ENCODE results near the gene MTF1.

Gene MTF1

DNA sequence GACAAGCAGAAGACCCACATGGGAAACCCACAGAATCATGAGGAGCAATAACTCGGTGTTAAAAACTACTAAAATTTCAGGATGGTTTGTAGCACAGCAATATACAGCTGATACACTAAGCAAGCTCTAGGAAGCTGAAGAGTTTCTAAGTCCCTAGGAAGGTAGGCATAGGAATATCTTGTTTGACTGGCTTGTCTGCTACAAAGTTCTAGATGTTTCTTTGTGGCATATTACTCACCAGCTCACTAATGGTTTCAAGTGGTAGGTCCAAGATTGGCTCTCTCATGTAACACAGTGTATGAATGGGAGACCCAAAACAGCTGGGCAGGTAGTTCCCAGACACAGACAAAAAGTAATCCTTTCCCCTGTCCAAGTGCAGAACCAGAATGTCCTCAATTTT is 13.3 kb upstream of the MTF1 start:
- POLR2A ChIA-PET = no interaction called here
- no peak for DNase-seq
- CTCF ChIA-PET = interaction anchor here (1.4 to 7.3 kb wide), 3 partner anchors 10 to 79 kb away, joined by 3 to 47 read pairs (median 5); partner anchors contain the start of gene MTF1
- no CpG with 5 or more reads among the region's 1 CpG for WGBS (ENCODE audit: insufficient coverage)
- Histone ChIP-seq H3K4me1 (ENCODE audit: control extremely low read depth in 1 of 4, control insufficient read depth in 4 of 4, insufficient read depth in 4 of 4, low read length in 3 of 4) (no peaks in the 10 kb centered on the region), H3K36me3 (ENCODE audit: control insufficient read depth in 4 of 4, insufficient read depth in 4 of 4, low read length in 3 of 4) (peaks cover 32 to 84% (median 64%) of the 10 kb centered on the region in 4 experiments), H3K9me3 (ENCODE audit: control extremely low read depth in 1 of 5, control insufficient read depth in 4 of 5, insufficient read depth in 2 of 5, low read depth in 1 of 5, low read length in 4 of 5) (no peaks in the 10 kb centered on the region), H3K27me3 (replicated peaks in 2 of 5; ENCODE audit: control insufficient read depth in 4 of 5, insufficient read depth in 5 of 5, low read length in 4 of 5) (no peaks in the 10 kb centered on the region), H3K27ac (ENCODE audit: insufficient read depth in 1 of 2, low read depth in 1 of 2, low read length in 2 of 2, poor library complexity in 1 of 2, severe bottlenecking in 2 of 2) (no peak overlapping the region), H3K4me3 (ENCODE audit: control insufficient read depth in 1 of 7, extremely low read depth in 1 of 7, insufficient read depth in 4 of 7, low read depth in 2 of 7, low read length in 6 of 7) (no peak overlapping the region)

DNA sequence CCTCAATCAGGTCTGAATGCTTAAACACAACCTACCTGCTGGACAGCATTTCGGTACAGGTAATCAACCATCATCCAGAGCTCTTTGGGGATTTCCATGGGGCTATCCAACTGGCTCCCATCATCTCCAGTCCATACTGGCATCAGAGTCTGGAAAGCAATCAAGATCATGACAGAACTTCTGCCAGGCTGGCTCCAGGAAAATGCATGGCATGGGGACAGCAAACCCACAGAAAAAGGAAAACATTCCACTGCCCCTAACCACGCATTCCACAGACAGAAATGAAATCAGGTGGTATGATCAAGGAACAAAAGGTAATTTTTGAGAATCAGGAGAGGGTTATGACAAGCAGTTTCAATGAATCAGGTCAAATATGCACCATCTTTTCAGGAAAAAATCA is 9.1 kb upstream of the MTF1 start:
- DNase-seq = no peak
- Histone ChIP-seq H3K27me3 (replicated peaks in 2 of 5; ENCODE audit: control insufficient read depth in 4 of 5, insufficient read depth in 5 of 5, low read length in 4 of 5) (no peaks in the 10 kb centered on the region), H3K4me1 (ENCODE audit: control extremely low read depth in 1 of 4, control insufficient read depth in 4 of 4, insufficient read depth in 4 of 4, low read length in 3 of 4) (no peaks in the 10 kb centered on the region), H3K4me3 (ENCODE audit: control insufficient read depth in 1 of 7, extremely low read depth in 1 of 7, insufficient read depth in 4 of 7, low read depth in 2 of 7, low read length in 6 of 7) (no peak overlapping the region), H3K36me3 (ENCODE audit: control insufficient read depth in 4 of 4, insufficient read depth in 4 of 4, low read length in 3 of 4) (peaks cover 33 to 84% (median 66%) of the 10 kb centered on the region in 4 experiments), H3K9me3 (ENCODE audit: control extremely low read depth in 1 of 5, control insufficient read depth in 4 of 5, insufficient read depth in 2 of 5, low read depth in 1 of 5, low read length in 4 of 5) (no peaks in the 10 kb centered on the region), H3K27ac (ENCODE audit: insufficient read depth in 1 of 2, low read depth in 1 of 2, low read length in 2 of 2, poor library complexity in 1 of 2, severe bottlenecking in 2 of 2) (no peak overlapping the region)
- CTCF ChIA-PET = no interaction called here
- 100% methylated on average over 1 of the region's 2 CpGs for whole genome bisulfite sequencing (ENCODE audit: insufficient coverage)
- POLR2A ChIA-PET = interaction anchor here (0.6 kb wide), 1 partner anchor 290 kb away, joined by 4 read pairs; no protein-coding TSS in a partner anchor

DNA sequence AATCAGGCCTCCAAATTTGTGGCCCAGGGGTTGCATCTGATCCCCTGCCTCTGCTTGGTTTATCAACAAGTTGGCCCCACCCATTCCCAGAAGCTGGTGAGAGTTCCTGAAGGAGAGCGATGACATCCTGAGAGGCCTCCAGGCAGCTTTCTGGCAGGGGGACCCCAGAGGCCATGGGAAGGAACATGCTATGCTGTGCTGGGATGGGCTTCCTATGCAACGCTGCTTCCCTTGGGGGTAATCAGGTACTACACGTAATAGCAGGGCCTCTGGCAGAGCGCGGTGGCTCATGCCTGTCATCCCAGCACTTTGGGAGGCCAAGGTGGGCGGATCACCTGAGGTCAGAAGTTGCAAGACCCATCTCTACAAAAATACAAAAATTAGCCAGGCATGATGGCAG is 8.4 kb upstream of the MTF1 start:
- no peaks in the 10 kb centered on the region for H3K9me3 ChIP-seq (ENCODE audit: control extremely low read depth in 1 of 5, control insufficient read depth in 4 of 5, insufficient read depth in 2 of 5, low read depth in 1 of 5, low read length in 4 of 5)
- no peak overlapping the region for H3K27ac ChIP-seq (ENCODE audit: insufficient read depth in 1 of 2, low read depth in 1 of 2, low read length in 2 of 2, poor library complexity in 1 of 2, severe bottlenecking in 2 of 2)
- peak in 1 of 3 donors; percentile 13 for DNase-seq
- no peaks in the 10 kb centered on the region for H3K4me1 ChIP-seq (ENCODE audit: control extremely low read depth in 1 of 4, control insufficient read depth in 4 of 4, insufficient read depth in 4 of 4, low read length in 3 of 4)
- H3K4me3 ChIP-seq (ENCODE audit: control insufficient read depth in 1 of 7, extremely low read depth in 1 of 7, insufficient read depth in 4 of 7, low read depth in 2 of 7, low read length in 6 of 7) = no peak overlapping the region
- ChIA-PET POLR2A (no interaction called here), CTCF (no interaction called here)
- peaks cover 29 to 81% (median 62%) of the 10 kb centered on the region in 4 experiments for H3K36me3 ChIP-seq (ENCODE audit: control insufficient read depth in 4 of 4, insufficient read depth in 4 of 4, low read length in 3 of 4)
- WGBS (ENCODE audit: insufficient coverage) = 98% methylated on average over 6 of the region's 6 CpGs
- no peaks in the 10 kb centered on the region for H3K27me3 ChIP-seq (replicated peaks in 2 of 5; ENCODE audit: control insufficient read depth in 4 of 5, insufficient read depth in 5 of 5, low read length in 4 of 5)

DNA sequence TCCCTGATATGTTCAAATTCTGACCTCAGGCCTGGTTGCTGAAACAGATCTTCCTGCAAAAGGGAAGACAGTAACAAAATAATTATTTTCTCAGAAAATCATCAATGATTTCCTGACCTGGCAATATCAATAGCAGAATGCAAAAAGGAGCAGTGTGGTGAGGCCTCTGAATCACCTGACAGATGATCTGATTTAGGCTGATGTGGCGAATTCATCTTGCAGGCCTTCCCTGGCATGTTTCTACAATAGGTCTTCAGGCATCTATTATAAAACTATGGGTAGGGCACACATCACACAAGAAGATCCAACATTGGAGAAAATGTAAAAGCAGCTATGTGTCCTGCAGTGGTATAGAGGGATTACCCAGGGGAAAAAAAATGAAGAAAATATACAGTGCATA is 7.1 kb upstream of the MTF1 start:
- no peaks in the 10 kb centered on the region for H3K9me3 ChIP-seq (ENCODE audit: control extremely low read depth in 1 of 5, control insufficient read depth in 4 of 5, insufficient read depth in 2 of 5, low read depth in 1 of 5, low read length in 4 of 5)
- no peak overlapping the region for H3K27ac ChIP-seq (ENCODE audit: insufficient read depth in 1 of 2, low read depth in 1 of 2, low read length in 2 of 2, poor library complexity in 1 of 2, severe bottlenecking in 2 of 2)
- CTCF ChIA-PET = no interaction called here
- POLR2A ChIA-PET = interaction anchor here (0.6 kb wide), 1 partner anchor 8 kb away, joined by 3 read pairs; no protein-coding TSS in a partner anchor
- 100% methylated on average over 1 of the region's 1 CpG for WGBS (ENCODE audit: insufficient coverage)
- no peak for DNase-seq
- H3K36me3 ChIP-seq (ENCODE audit: control insufficient read depth in 4 of 4, insufficient read depth in 4 of 4, low read length in 3 of 4) = peaks cover 30 to 78% (median 62%) of the 10 kb centered on the region in 4 experiments
- H3K27me3 ChIP-seq (replicated peaks in 2 of 5; ENCODE audit: control insufficient read depth in 4 of 5, insufficient read depth in 5 of 5, low read length in 4 of 5) = no peaks in the 10 kb centered on the region
- H3K4me1 ChIP-seq (ENCODE audit: control extremely low read depth in 1 of 4, control insufficient read depth in 4 of 4, insufficient read depth in 4 of 4, low read length in 3 of 4) = no peaks in the 10 kb centered on the region
- H3K4me3 ChIP-seq (ENCODE audit: control insufficient read depth in 1 of 7, extremely low read depth in 1 of 7, insufficient read depth in 4 of 7, low read depth in 2 of 7, low read length in 6 of 7) = no peak overlapping the region

DNA sequence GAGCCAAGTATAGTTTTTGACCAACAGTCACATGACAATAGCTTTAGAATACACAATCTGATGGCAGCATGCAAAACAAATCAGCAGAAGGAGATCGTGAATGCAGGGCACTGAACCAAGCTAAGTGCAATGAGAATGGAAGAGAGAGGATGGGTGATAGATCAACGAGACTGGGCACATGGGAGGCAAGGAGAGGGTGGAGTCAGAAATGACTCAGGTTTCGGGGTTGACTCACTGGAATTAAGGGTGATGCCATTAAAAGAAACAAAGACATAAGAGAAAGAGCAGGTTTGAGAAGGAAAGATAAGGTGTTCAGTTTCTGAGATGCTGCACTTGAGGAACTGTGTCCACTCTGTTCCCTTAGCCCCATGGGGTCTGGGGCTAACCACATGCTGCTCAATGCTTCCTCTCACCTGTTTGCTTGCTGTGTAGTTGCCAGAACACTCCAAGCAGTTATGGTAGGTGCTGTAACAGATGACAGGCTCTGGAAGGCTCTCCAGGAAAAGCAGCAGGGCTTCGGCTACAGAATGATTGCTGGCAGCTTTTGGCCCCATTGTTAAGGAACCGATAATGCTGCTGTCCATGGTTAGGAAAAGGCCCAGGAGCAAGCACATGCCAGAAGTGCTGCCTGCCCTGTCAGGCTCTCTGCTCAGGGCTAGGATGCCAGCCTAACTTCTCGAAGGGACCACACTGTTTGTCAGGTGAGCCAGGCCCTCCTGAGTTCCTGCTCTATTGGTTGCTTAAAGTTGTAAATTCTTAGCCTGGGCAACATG is 6.1 kb upstream of the MTF1 start:
- Histone ChIP-seq H3K9me3 (ENCODE audit: control extremely low read depth in 1 of 5, control insufficient read depth in 4 of 5, insufficient read depth in 2 of 5, low read depth in 1 of 5, low read length in 4 of 5) (no peaks in the 10 kb centered on the region), H3K4me1 (ENCODE audit: control extremely low read depth in 1 of 4, control insufficient read depth in 4 of 4, insufficient read depth in 4 of 4, low read length in 3 of 4) (peaks cover 0 to 2% (median under 1%) of the 10 kb centered on the region in 4 experiments), H3K27me3 (replicated peaks in 2 of 5; ENCODE audit: control insufficient read depth in 4 of 5, insufficient read depth in 5 of 5, low read length in 4 of 5) (no peaks in the 10 kb centered on the region), H3K4me3 (ENCODE audit: control insufficient read depth in 1 of 7, extremely low read depth in 1 of 7, insufficient read depth in 4 of 7, low read depth in 2 of 7, low read length in 6 of 7) (no peak overlapping the region), H3K36me3 (ENCODE audit: control insufficient read depth in 4 of 4, insufficient read depth in 4 of 4, low read length in 3 of 4) (peaks cover 28 to 74% (median 62%) of the 10 kb centered on the region in 4 experiments), H3K27ac (ENCODE audit: insufficient read depth in 1 of 2, low read depth in 1 of 2, low read length in 2 of 2, poor library complexity in 1 of 2, severe bottlenecking in 2 of 2) (no peak overlapping the region)
- no peak for DNase-seq
- CTCF ChIA-PET = no interaction called here
- WGBS (ENCODE audit: insufficient coverage) = 97% methylated on average over 6 of the region's 6 CpGs
- POLR2A ChIA-PET = interaction anchor here (0.6 kb wide), 1 partner anchor 9 kb away, joined by 3 read pairs; no protein-coding TSS in a partner anchor

DNA sequence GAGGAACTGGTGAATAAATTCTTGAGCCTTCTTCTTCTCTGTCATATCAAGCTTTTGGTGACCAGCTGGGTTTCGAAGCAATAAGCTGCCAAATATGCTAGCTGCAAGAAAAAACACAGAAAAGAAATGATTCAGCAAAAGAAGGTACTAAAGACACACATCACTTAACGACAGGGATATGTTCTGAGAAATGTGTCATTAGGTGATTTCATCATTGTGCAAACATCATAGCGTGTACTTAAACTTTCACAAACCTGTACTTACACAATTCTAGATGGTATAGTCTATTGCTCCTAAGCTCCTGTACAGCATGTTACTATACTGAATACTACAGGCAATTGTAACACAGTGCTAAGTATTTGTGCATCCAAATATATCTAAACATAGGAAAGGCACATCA is 2.9 kb upstream of the MTF1 start:
- Histone ChIP-seq H3K36me3 (ENCODE audit: control insufficient read depth in 4 of 4, insufficient read depth in 4 of 4, low read length in 3 of 4) (peaks cover 15 to 49% (median 43%) of the 10 kb centered on the region in 4 experiments), H3K4me1 (ENCODE audit: control extremely low read depth in 1 of 4, control insufficient read depth in 4 of 4, insufficient read depth in 4 of 4, low read length in 3 of 4) (peaks cover 9 to 23% (median 21%) of the 10 kb centered on the region in 4 experiments), H3K4me3 (ENCODE audit: control insufficient read depth in 1 of 7, extremely low read depth in 1 of 7, insufficient read depth in 4 of 7, low read depth in 2 of 7, low read length in 6 of 7) (no peak overlapping the region), H3K9me3 (ENCODE audit: control extremely low read depth in 1 of 5, control insufficient read depth in 4 of 5, insufficient read depth in 2 of 5, low read depth in 1 of 5, low read length in 4 of 5) (no peaks in the 10 kb centered on the region), H3K27ac (ENCODE audit: insufficient read depth in 1 of 2, low read depth in 1 of 2, low read length in 2 of 2, poor library complexity in 1 of 2, severe bottlenecking in 2 of 2) (no peak overlapping the region), H3K27me3 (replicated peaks in 2 of 5; ENCODE audit: control insufficient read depth in 4 of 5, insufficient read depth in 5 of 5, low read length in 4 of 5) (no peaks in the 10 kb centered on the region)
- ChIA-PET CTCF (interaction anchor here (1.0 to 6.5 kb wide), 4 partner anchors 10 to 25 kb away, joined by 3 to 47 read pairs (median 16); no protein-coding TSS in a partner anchor), POLR2A (no interaction called here)
- no peak for DNase-seq
- WGBS (ENCODE audit: insufficient coverage) = no CpG with 5 or more reads among the region's 3 CpGs

DNA sequence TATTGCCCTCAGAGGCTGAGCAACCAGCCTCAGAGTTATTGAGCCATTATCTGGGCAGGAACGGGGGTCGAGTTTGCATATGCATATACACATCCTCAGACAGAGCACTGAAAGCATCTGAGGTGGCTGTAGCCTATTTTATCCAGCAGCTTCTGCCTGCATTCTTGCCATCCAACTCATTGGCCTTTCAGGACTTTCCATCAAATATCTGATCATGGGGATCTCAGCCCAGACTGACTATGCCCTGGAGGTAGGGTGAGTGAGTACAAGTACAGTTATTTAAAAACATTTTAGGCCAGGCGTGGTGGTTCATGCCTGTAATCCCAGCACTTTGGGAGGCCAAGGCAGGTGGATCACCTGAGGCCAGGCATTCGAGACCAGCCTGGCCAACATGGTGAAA is 1.8 kb upstream of the MTF1 start:
- H3K36me3 ChIP-seq (ENCODE audit: control insufficient read depth in 4 of 4, insufficient read depth in 4 of 4, low read length in 3 of 4) = peaks cover 16 to 44% (median 38%) of the 10 kb centered on the region in 4 experiments

More for the DNA sequence above, 1.8 kb upstream of the MTF1 start:
- no peak overlapping the region for H3K4me3 ChIP-seq (ENCODE audit: control insufficient read depth in 1 of 7, extremely low read depth in 1 of 7, insufficient read depth in 4 of 7, low read depth in 2 of 7, low read length in 6 of 7)
- no peak for DNase-seq
- POLR2A ChIA-PET = no interaction called here
- H3K9me3 ChIP-seq (ENCODE audit: control extremely low read depth in 1 of 5, control insufficient read depth in 4 of 5, insufficient read depth in 2 of 5, low read depth in 1 of 5, low read length in 4 of 5) = no peaks in the 10 kb centered on the region
- peaks cover 9 to 25% (median 21%) of the 10 kb centered on the region in 4 experiments for H3K4me1 ChIP-seq (ENCODE audit: control extremely low read depth in 1 of 4, control insufficient read depth in 4 of 4, insufficient read depth in 4 of 4, low read length in 3 of 4)
- WGBS (ENCODE audit: insufficient coverage) = 100% methylated on average over 3 of the region's 4 CpGs
- no peak overlapping the region for H3K27ac ChIP-seq (ENCODE audit: insufficient read depth in 1 of 2, low read depth in 1 of 2, low read length in 2 of 2, poor library complexity in 1 of 2, severe bottlenecking in 2 of 2)
- no peaks in the 10 kb centered on the region for H3K27me3 ChIP-seq (replicated peaks in 2 of 5; ENCODE audit: control insufficient read depth in 4 of 5, insufficient read depth in 5 of 5, low read length in 4 of 5)
- CTCF ChIA-PET = interaction anchor here (0.8 to 6.5 kb wide), 6 partner anchors 10 to 159 kb away, joined by 3 to 47 read pairs (median 12); no protein-coding TSS in a partner anchor

All from common myeloid progenitor, CD34-positive (primary cell).